ENCODE data around the gene MYL5. TPM values are rescaled to one million over a fixed set of nuclear protein-coding genes. Genes with fewer than 3 reads are reported as not detected.

MYL5 gene
- total RNA-seq, 1 donor from 2014 or later = 1.1 TPM

Other genes starting within 250 kb of the MYL5 start
- gene ZNF721, start 175.4 kb upstream of the MYL5 start, total RNA-seq = 40.7 TPM
- gene PIGG, start 175.3 kb upstream of the MYL5 start, total RNA-seq = 41.9 TPM
- gene TMEM271, start 98.2 kb upstream of the MYL5 start, total RNA-seq = not detected
- not detected for gene PDE6B, start 49.0 kb upstream of the MYL5 start, total RNA-seq
- not detected for gene ATP5ME, start 266 bp upstream of the MYL5 start, total RNA-seq
- 17.7 TPM for gene SLC49A3, start 14.6 kb downstream of the MYL5 start, total RNA-seq
- gene PCGF3, start 31.3 kb downstream of the MYL5 start, total RNA-seq = 124 TPM
- gene CPLX1, start 151.6 kb downstream of the MYL5 start, total RNA-seq = 1.1 TPM

All from ascending aorta (tissue), 1 donor.